ENCODE data around the gene ALDH1L1. TPM values are rescaled to one million over a fixed set of nuclear protein-coding genes. Genes with fewer than 3 reads are reported as not detected.
"Not testable (repeated sequence)": the region's sequence is repeated elsewhere in the genome, so short reads cannot be mapped to it uniquely, and the experiment has no call there.

ALDH1L1 gene
- total RNA-seq, 1 experiment from 2014 or later = 50.0 TPM

GRCh38 chr3:126100269-126100633, 80.1 kb downstream of the ALDH1L1 start:
- H3K4me2 ChIP-seq = no peak overlapping the region
- no peaks in the 10 kb centered on the region for H3K4me1 ChIP-seq (replicated peaks; ENCODE audit: insufficient read depth)
- no peak overlapping the region for H2AFZ ChIP-seq
- intact Hi-C loops (cut with micrococcal nuclease; ENCODE audit: unreplicated experiment) = no loop called here
- TF ChIP-seq EZH2 (IDR thresholded peaks at IDR 0.05; ENCODE audit: low read depth) = no peak
- TF ChIP-seq, protein P1, sequence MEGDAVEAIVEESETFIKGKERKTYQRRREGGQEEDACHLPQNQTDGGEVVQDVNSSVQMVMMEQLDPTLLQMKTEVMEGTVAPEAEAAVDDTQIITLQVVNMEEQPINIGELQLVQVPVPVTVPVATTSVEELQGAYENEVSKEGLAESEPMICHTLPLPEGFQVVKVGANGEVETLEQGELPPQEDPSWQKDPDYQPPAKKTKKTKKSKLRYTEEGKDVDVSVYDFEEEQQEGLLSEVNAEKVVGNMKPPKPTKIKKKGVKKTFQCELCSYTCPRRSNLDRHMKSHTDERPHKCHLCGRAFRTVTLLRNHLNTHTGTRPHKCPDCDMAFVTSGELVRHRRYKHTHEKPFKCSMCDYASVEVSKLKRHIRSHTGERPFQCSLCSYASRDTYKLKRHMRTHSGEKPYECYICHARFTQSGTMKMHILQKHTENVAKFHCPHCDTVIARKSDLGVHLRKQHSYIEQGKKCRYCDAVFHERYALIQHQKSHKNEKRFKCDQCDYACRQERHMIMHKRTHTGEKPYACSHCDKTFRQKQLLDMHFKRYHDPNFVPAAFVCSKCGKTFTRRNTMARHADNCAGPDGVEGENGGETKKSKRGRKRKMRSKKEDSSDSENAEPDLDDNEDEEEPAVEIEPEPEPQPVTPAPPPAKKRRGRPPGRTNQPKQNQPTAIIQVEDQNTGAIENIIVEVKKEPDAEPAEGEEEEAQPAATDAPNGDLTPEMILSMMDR (conservative IDR thresholded peaks at IDR 0.05) = no peak
- no peaks in the 10 kb centered on the region for H3F3A ChIP-seq (ENCODE audit: insufficient read depth, low read depth)
- no peaks in the 10 kb centered on the region for H4K20me1 ChIP-seq (ENCODE audit: insufficient read depth)
- ChIA-PET CTCF (interaction anchor here (0.6 to 0.7 kb wide), 2 partner anchors 42 to 292 kb away, joined by 3 to 7 read pairs; no protein-coding TSS in a partner anchor), POLR2A (ENCODE audit: unreplicated experiment) (interaction anchor here (0.7 kb wide), 1 partner anchor 1757 kb away, joined by 6 read pairs; no protein-coding TSS in a partner anchor)
- no peaks in the 10 kb centered on the region for H3K27me3 ChIP-seq (ENCODE audit: insufficient read depth, low read depth)
- no peaks in the 10 kb centered on the region for H3K9me2 ChIP-seq (ENCODE audit: insufficient read depth)
- no peak for DNase-seq
- H3K36me3 ChIP-seq (ENCODE audit: low read depth) = no peaks in the 10 kb centered on the region
- BruUV-seq (replicated peaks) = no TSS peak
- H3K4me3 ChIP-seq = no peak overlapping the region
- H3K9me3 ChIP-seq (ENCODE audit: insufficient read depth, low read depth) = no peaks in the 10 kb centered on the region
- no peaks in the 10 kb centered on the region for H3K79me2 ChIP-seq (ENCODE audit: low read depth)
- no peak overlapping the region for H3K27ac ChIP-seq

- no TSS peak for BruUV-seq (replicated peaks)
- TF ChIP-seq EZH2 (IDR thresholded peaks at IDR 0.05; ENCODE audit: low read depth) = no peak
- TF ChIP-seq, protein P1 (conservative IDR thresholded peaks at IDR 0.05) = no peak
- Histone ChIP-seq H3K27me3 (ENCODE audit: insufficient read depth, low read depth) (no peaks in the 10 kb centered on the region), H3K4me3 (no peak overlapping the region), H3F3A (ENCODE audit: insufficient read depth, low read depth) (no peaks in the 10 kb centered on the region), H3K9me3 (ENCODE audit: insufficient read depth, low read depth) (peaks cover 8% of the 10 kb centered on the region; the same call in 1 of the 2 replicates), H4K20me1 (ENCODE audit: insufficient read depth) (no peaks in the 10 kb centered on the region), H3K4me2 (no peak overlapping the region), H3K9me2 (ENCODE audit: insufficient read depth) (no peaks in the 10 kb centered on the region), H3K27ac (no peak overlapping the region), H3K79me2 (ENCODE audit: low read depth) (no peaks in the 10 kb centered on the region), H3K36me3 (ENCODE audit: low read depth) (no peaks in the 10 kb centered on the region), H3K4me1 (replicated peaks; ENCODE audit: insufficient read depth) (no peaks in the 10 kb centered on the region), H2AFZ (no peak overlapping the region)
- ChIA-PET CTCF (interaction anchor here (0.5 kb wide), 1 partner anchor 522 kb away, joined by 3 read pairs; no protein-coding TSS in a partner anchor), POLR2A (ENCODE audit: unreplicated experiment) (no interaction called here)
- DNase-seq = no peak
- intact Hi-C loops (cut with micrococcal nuclease; ENCODE audit: unreplicated experiment) = no loop called here
Observed at GRCh38 chr3:126098391-126098858, 82.0 kb downstream of the ALDH1L1 start.

DNA sequence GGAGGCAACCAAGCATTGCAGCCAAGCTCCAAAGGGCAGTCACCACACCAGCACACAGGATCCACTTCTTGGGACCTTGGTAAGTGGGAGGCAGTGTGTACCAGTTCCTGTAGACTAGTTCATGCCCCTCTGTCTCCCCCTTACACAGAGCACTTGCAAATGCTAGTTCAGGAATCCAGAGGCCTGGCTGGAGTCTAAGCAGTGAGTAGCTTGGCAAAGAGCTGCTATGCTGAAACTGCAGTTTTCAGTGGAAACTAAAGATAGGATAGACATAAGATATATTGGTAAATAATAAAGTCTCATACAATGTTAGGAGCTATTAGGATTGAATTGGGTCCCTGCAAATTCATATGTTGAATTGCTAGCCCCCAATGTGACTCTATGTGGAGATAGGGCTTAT, 82.6 kb downstream of the ALDH1L1 start:
- Histone ChIP-seq H3K4me1 (replicated peaks; ENCODE audit: insufficient read depth) (no peaks in the 10 kb centered on the region), H3K4me3 (no peak overlapping the region), H3K79me2 (ENCODE audit: low read depth) (no peaks in the 10 kb centered on the region), H3K9me2 (ENCODE audit: insufficient read depth) (no peaks in the 10 kb centered on the region), H3K36me3 (ENCODE audit: low read depth) (no peaks in the 10 kb centered on the region), H3F3A (ENCODE audit: insufficient read depth, low read depth) (no peaks in the 10 kb centered on the region), H3K27me3 (ENCODE audit: insufficient read depth, low read depth) (no peaks in the 10 kb centered on the region), H2AFZ (no peak overlapping the region), H3K4me2 (no peak overlapping the region), H3K27ac (no peak overlapping the region), H4K20me1 (ENCODE audit: insufficient read depth) (no peaks in the 10 kb centered on the region), H3K9me3 (ENCODE audit: insufficient read depth, low read depth) (peaks cover 8% of the 10 kb centered on the region; the same call in 1 of the 2 replicates)
- no TSS peak for BruUV-seq (replicated peaks)
- DNase-seq = no peak
- ChIA-PET CTCF (interaction anchor here (0.5 kb wide), 1 partner anchor 523 kb away, joined by 3 read pairs; no protein-coding TSS in a partner anchor), POLR2A (ENCODE audit: unreplicated experiment) (no interaction called here)
- intact Hi-C loops (cut with micrococcal nuclease; ENCODE audit: unreplicated experiment) = no loop called here
- no peak for TF ChIP-seq EZH2 (IDR thresholded peaks at IDR 0.05; ENCODE audit: low read depth)
- TF ChIP-seq, protein P1 (conservative IDR thresholded peaks at IDR 0.05) = no peak

DNA sequence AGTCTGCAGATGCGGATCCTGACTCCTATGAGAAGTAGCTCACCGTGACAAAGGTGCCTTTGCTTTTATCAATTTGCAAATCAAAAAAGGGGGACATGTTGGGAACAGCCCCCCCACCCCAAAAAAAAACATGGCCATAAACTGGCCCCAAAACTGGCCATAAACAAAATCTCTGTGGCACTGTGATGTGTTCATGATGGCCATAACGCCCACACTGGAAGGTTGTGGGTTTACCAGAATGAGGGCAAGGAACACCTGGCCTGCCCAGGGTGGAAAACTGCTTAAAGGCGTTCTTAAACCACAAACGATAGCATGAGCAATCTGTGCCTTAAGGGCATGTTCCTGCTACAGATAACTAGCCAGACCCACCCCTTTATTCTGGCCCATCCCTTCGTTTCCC, 84.1 kb downstream of the ALDH1L1 start:
- H3K4me3 ChIP-seq; H3K27me3 ChIP-seq (ENCODE audit: insufficient read depth, low read depth); H3K9me2 ChIP-seq (ENCODE audit: insufficient read depth); H3K4me2 ChIP-seq; intact Hi-C loops (cut with micrococcal nuclease; ENCODE audit: unreplicated experiment); H3F3A ChIP-seq (ENCODE audit: insufficient read depth, low read depth); H3K9me3 ChIP-seq (ENCODE audit: insufficient read depth, low read depth); H3K4me1 ChIP-seq (replicated peaks; ENCODE audit: insufficient read depth); BruUV-seq (replicated peaks); H3K36me3 ChIP-seq (ENCODE audit: low read depth); H4K20me1 ChIP-seq (ENCODE audit: insufficient read depth); H2AFZ ChIP-seq; H3K27ac ChIP-seq; H3K79me2 ChIP-seq (ENCODE audit: low read depth); CTCF ChIA-PET; DNase-seq; POLR2A ChIA-PET (ENCODE audit: unreplicated experiment): not testable (repeated sequence)

DNA sequence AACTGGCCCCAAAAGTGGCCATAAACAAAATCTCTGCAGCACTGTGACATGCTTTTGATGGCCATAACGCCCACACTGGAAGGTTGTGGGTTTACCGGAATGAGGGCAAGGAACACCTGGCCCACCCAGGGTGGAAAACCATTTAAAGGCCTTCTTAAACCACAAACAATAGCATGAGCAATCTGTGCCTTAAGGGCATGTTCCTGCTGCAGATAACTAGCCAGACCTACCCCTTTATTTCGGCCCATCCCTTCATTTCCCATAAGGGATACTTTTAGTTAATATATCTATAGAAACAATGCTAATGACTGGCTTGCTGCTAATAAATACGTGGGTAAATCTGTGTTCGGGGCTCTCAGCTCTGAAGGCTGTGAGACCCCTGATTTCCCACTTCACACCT, 88.3 kb downstream of the ALDH1L1 start:
- CTCF ChIA-PET; H3K4me1 ChIP-seq (replicated peaks; ENCODE audit: insufficient read depth); H3K4me2 ChIP-seq; H3K36me3 ChIP-seq (ENCODE audit: low read depth); intact Hi-C loops (cut with micrococcal nuclease; ENCODE audit: unreplicated experiment); H2AFZ ChIP-seq; BruUV-seq (replicated peaks); H4K20me1 ChIP-seq (ENCODE audit: insufficient read depth); H3F3A ChIP-seq (ENCODE audit: insufficient read depth, low read depth); H3K9me3 ChIP-seq (ENCODE audit: insufficient read depth, low read depth); H3K27me3 ChIP-seq (ENCODE audit: insufficient read depth, low read depth); POLR2A ChIA-PET (ENCODE audit: unreplicated experiment); H3K27ac ChIP-seq; H3K9me2 ChIP-seq (ENCODE audit: insufficient read depth); H3K4me3 ChIP-seq; DNase-seq; H3K79me2 ChIP-seq (ENCODE audit: low read depth): not testable (repeated sequence)
